KBM-7 (cell line): Measurements from ENCODE around the gene PILRA.
"Not testable (repeated sequence)": the region's sequence is repeated elsewhere in the genome, so short reads cannot be mapped to it uniquely, and the experiment has no call there.

Experiments
- DNase-seq: peaks from one replicate; pipeline ENCODE4 v3.0.0-alpha.2; 2015
- in situ Hi-C: fragments of 300-500 bp; cut with MboI; formaldehyde crosslinking; loops from 2 replicates; pipeline ENCODE4 v1.14.3; 2020; ENCODE audit warnings: low sequenced_read_pairs, low pct_unique_long_range_greater_than_20kb, mixed read lengths

The PILRA gene

GRCh38 chr7:100356416-100357068 is 16.7 kb upstream of the PILRA start:
- in situ Hi-C loops = no loop called here

GRCh38 chr7:100357131-100357561 is 16.1 kb upstream of the PILRA start:
- in situ Hi-C loops = no loop called here
- DNase-seq = no peak

More at GRCh38 chr7:100356416-100357068, 16.7 kb upstream of the PILRA start:
- DNase-seq = no peak

GRCh38 chr7:100358027-100358856 is 15.0 kb upstream of the PILRA start, which contains the start of gene PILRB:
Gene PILRB (plus strand): TSS chr7:100358117. CDS start chr7:100358303, 186 bp downstream.
- in situ Hi-C loops = no loop called here
- DNase-seq = no peak

GRCh38 chr7:100358857-100359212 is 14.5 kb upstream of the PILRA start:
- no peak for DNase-seq
- in situ Hi-C loops = no loop called here

GRCh38 chr7:100360135-100360854 is 13.0 kb upstream of the PILRA start:
- no peak for DNase-seq
- in situ Hi-C loops = no loop called here

GRCh38 chr7:100363098-100363497 is 10.2 kb upstream of the PILRA start:
- in situ Hi-C loops = no loop called here

GRCh38 chr7:100363797-100364196 is 9.5 kb upstream of the PILRA start:
- DNase-seq, in situ Hi-C loops: not testable (repeated sequence)

More at GRCh38 chr7:100363098-100363497, 10.2 kb upstream of the PILRA start:
- no peak for DNase-seq

- in situ Hi-C loops = no loop called here
- no peak for DNase-seq
These were observed 8.8 kb upstream of the PILRA start for GRCh38 chr7:100364480-100364879.

GRCh38 chr7:100365998-100366367 is 7.3 kb upstream of the PILRA start:
- DNase-seq, in situ Hi-C loops: not testable (repeated sequence)

GRCh38 chr7:100366411-100367250 is 6.7 kb upstream of the PILRA start:
- peak; percentile 42 for DNase-seq
- in situ Hi-C loops = no loop called here

- no peak for DNase-seq
- in situ Hi-C loops = no loop called here
These were observed 6.1 kb upstream of the PILRA start for GRCh38 chr7:100367251-100367620.

GRCh38 chr7:100367676-100368613 is 5.3 kb upstream of the PILRA start:
- in situ Hi-C loops = no loop called here
- peak; percentile 57 for DNase-seq

GRCh38 chr7:100369105-100369504 is 4.2 kb upstream of the PILRA start:
- in situ Hi-C loops = no loop called here
- peak; percentile 93 for DNase-seq

GRCh38 chr7:100370303-100370702 is 3.0 kb upstream of the PILRA start:
- in situ Hi-C loops = no loop called here
- DNase-seq = no peak

GRCh38 chr7:100370746-100371145 is 2.5 kb upstream of the PILRA start:
- in situ Hi-C loops = no loop called here
- no peak for DNase-seq

- in situ Hi-C loops = no loop called here
- no peak for DNase-seq
These were observed 1.6 kb upstream of the PILRA start for GRCh38 chr7:100371561-100372171.

GRCh38 chr7:100372256-100372655 is 1.0 kb upstream of the PILRA start:
- DNase-seq = peak; percentile 60
- in situ Hi-C loops = no loop called here

- in situ Hi-C loops = no loop called here
- DNase-seq = no peak
These were observed 593 bp upstream of the PILRA start for GRCh38 chr7:100372694-100373093.
